Measurements from ENCODE around the gene CDC42BPA. TPM values are rescaled to one million over a fixed set of nuclear protein-coding genes. Genes with fewer than 3 reads are reported as not detected.

The CDC42BPA gene
- total RNA-seq, 1 experiment from 2014 or later = 38.2 TPM

DNA sequence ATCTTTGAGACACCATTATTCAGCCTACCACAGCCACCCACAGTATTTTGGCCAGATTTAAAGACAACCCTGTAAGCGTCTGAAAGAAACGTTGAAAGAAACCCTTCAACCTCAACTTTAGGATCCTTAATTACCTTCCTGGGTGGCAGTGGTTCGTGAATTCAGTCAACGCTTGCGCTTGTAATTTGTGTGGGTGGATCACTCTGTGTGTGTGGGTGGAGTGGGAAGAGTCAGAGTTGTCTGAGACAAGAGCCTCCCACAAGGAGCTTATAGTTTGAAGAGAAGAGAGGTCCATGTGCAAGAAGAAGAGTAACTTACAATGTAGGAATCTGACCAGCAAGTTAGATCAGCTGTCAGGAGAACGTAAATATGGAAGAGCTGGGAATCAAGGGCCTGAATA lies 369.8 kb downstream of the CDC42BPA start:
- no peak for DNase-seq (ENCODE audit: low read depth)

DNA sequence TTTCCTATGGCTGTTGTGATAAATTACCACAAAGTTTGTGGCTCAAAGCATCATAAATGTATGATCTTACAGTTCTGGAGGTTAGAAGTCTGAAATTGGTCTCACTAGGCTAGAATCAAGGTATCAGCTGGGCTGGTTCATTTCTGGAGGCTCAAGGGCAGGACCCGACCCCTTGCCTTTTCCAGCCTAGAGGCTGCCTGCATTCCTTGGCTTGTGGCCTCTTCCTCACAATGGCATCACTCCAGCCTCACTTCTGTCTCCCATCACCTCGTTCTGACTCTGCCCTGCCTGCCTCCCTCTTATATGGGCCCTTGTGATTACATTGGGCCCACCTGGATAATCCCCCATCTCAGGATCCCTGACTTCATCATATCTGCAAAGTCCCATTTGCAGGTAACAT lies 370.2 kb downstream of the CDC42BPA start:
- no peak for DNase-seq (ENCODE audit: low read depth)

DNA sequence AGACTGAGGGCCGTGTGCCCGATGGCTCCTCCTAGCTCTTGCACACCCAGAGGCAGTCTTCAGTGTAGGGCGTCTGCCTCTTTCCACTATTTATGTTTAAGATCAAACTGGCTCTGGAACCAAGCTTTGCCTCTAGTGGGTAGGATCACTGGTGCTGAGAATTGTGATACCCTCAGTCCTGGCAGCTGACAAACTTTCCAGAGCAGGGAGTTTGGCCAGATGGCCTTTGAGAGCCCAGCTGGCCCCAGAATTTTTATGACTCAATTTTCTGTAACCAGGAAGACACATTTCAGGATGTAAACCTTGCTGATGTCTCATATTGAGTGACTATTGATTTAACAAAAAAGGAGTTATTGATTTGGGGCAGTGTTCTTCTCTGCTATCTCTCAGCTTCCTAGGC lies 371.5 kb downstream of the CDC42BPA start:
- peak; percentile 34 for DNase-seq (ENCODE audit: low read depth)

DNA sequence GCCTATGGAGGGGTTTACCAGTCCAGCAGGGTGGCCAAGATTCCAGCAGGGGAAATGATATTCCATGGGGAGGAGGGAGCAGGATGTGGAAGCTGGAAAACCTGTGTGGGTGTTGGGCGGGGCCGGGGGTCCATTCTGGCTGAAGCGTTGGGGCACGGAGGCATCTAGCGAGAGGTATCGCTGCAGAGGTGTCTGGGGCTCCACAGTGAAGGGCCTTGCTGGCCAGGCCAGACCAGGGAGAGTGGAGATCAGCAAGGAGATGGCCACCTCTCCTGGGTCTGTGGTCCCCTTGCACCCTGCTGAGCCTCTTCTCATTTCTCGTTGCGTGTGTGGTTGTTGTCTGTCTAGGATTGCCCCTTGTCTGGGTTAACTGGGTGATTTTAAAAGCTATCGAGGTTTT lies 372.0 kb downstream of the CDC42BPA start:
- DNase-seq (ENCODE audit: low read depth) = no peak

DNA sequence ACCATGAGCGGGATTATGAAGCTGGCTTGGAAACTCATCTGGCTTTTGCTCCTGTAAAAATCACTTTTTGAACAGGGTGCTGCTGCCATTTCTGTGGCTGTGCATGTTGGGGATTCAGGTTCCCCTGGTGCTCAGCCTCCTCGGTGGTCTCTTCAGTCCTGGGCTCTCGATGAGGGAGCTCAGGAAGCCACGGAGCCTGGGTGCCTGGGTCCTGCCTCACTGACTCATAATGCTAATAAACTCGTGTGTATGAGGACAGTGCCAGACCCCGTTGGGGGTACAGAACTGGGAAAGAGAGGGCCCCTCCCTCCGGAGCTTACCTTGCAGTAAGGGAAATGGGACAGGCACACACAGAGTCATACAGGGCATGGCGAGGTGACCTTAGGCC lies 372.4 kb downstream of the CDC42BPA start:
- DNase-seq (ENCODE audit: low read depth) = no peak

DNA sequence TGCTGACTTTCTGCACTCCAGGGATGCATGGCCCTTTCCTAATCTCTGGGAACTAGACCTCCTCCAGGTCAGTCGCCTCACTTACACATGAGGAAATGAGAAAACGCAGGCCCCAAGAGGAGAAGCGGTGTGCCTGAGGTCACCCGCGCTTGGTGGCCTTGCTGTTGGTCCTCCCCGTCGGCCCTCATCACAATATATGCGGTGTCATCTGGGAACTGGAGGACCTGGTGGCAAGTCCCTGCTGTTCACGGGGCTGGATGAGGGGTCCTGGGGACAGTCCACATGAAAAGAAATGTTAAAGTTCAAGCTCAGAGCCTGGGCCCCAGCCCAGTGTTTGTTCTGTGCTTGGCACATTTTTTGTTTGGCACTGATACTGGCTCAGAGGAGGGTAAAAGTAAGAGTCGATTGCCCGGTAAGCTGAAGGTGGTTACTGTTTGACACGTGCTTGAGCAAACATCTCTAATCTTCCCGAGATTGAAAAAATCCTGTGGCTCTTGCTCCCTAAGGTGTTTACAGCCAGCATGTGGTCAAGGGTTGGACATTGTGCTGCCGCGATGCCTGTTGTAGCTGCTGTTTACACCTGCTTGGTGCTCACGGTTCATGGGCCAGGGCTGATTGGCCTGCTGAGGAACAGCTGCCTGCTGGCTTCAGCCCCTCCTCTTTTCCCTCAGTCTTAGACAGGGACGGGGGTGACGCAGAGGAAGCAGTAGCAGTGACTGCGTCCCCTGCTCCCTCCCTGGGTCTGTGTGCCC lies 373.0 kb downstream of the CDC42BPA start:
- DNase-seq (ENCODE audit: low read depth) = peak; percentile 19

DNA sequence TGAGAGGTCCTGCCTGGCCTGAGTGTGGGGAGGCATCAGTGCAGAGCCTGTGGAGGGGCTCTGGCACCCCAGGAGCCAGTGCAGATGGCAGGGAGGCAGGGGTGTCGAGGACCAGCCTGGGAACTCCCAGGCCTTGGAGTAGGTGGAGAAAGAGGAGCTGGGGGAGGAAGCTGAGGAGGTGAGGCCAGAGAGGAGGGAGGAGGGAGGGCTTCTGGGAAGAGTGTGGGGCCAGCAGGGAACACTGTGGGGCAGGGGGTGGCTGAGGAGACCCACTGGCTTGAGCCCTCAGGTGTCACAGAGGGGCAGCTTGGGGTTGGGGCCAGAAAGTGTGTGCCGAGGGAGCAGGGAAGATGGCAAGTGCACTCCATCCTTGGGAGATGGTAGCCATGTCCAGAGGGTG lies 374.4 kb downstream of the CDC42BPA start:
- DNase-seq (ENCODE audit: low read depth) = no peak

DNA sequence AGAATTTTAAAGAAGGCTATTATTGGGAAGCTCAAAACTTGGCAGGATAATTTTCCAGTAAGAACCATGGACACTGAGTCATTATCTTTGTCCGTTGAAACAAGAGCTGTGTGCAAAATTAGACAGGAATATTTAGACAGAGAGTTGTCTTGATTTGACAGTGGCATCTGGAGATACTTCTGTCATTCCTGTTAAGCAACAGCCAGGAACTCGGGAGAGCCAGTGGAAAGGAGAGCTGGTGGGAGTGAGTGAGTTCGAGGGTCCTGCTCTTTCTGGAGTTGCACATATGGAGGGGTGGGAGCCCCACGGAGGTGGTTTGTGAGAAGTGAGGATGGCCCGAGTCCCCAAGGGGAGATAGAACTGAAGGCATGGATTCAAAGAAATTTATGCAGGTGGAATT lies 375.1 kb downstream of the CDC42BPA start:
- peak; percentile 17 for DNase-seq (ENCODE audit: low read depth)

DNA sequence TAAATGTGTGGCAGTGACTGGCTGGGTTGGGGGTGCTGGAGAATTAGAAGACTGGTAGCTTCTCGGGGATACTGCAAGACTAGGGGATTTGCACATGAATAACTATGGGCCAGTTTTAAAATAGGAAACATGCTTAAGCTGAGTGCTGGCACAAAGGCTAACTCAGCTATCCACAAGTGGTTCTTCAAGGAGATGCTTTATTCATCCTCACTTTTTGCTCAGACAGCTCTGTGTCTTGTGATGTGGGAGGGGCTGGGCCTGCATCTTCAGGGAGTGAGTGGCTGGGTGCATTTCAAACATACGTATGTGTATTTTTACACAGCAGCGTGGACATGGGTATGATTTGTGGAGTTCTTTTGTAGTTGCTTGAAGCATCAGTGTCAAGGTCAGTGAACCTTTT lies 375.9 kb downstream of the CDC42BPA start:
- no peak for DNase-seq (ENCODE audit: low read depth)

DNA sequence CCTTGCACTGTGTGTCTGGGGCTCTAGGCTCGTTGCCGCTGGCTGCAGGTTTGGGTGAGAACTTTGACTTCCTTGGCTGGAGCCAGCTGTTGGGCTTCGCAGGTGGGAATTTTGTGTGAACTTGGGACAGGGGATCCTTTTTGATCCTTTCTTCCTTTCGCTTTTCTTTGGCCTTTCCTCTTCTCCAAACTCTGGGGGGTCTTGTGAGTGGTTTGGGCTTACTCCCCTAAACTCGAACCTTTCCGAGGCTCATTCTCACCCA lies 377.6 kb downstream of the CDC42BPA start:
- no peak for DNase-seq (ENCODE audit: low read depth)

DNA sequence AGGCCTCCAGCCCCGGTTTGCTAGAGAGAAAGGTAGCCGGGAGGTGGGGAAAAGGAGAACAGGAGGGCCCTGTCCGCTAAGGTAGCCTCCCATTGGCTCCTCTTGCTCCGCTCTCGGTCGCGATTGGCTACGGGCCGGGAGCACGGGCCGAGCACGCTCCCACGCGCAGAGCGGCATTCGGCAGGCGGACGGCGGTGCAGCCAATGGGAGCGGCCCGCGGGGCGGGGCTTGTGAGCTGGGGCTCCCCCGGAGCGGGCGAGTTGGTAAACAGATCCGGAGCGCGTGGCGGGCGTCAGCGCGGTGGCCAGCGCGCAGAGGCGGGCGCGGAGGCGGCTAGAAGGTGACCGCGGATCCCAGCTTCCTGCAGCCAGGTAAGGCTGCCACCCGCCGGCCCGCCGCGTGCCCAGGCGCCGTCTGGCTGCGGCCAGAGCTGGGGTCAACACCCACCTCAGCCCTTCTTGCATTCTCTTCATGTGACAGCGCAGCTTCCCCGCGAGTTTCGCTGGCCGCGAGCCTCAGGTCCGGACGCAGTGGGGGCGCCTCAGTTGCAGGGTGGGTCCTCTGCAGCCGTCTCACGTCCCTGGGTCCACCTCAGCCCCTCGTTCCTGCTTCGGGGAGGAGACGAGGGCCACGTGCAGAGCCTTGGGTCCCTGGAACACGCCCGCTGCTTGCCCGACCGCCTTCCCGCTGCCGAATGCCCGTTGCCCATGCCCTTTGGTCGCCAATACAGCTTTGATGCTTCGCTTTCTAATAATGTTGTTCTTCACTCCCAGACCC lies 378.1 kb downstream of the CDC42BPA start, which contains the start of gene COQ8A:
TSS of gene COQ8A (plus strand) at position 266 of the 777 bp plus-strand sequence. CDS start 21,092 bp downstream, outside the sequence.
- peak; percentile 99 for DNase-seq (ENCODE audit: low read depth)

Other genes starting within 250 kb of the CDC42BPA start
- 8.2 and 9.0 TPM in 2 replicates for gene ZNF678, start 245.1 kb upstream of the CDC42BPA start, total RNA-seq (2014; rRNA removed)

Data from LHCN-M2 (cell line).